OCI-LY7 (cell line): ENCODE measurements around the gene ZNF536.

ENCODE experiments used
- EZH2phosphoT487 ChIP-seq: fragments of 200-600 bp; sonication (generic); IDR thresholded peaks from 2 replicates; pipeline ENCODE4 v1.6.1; 2018; ENCODE audit warnings: low read depth, borderline replicate concordance, mild to moderate bottlenecking, mixed run types, antibody characterized with exemption, low read length, moderate library complexity, mixed read lengths
- TF ChIP-seq, protein P1 (sequence below): fragments of 200-600 bp; sonication (generic); conservative IDR thresholded peaks from 2 replicates; pipeline ENCODE4 v1.5.1; 2014; ENCODE audit warnings: mild to moderate bottlenecking, antibody characterized with exemption, low read length, moderate library complexity, mixed read lengths

DNA sequence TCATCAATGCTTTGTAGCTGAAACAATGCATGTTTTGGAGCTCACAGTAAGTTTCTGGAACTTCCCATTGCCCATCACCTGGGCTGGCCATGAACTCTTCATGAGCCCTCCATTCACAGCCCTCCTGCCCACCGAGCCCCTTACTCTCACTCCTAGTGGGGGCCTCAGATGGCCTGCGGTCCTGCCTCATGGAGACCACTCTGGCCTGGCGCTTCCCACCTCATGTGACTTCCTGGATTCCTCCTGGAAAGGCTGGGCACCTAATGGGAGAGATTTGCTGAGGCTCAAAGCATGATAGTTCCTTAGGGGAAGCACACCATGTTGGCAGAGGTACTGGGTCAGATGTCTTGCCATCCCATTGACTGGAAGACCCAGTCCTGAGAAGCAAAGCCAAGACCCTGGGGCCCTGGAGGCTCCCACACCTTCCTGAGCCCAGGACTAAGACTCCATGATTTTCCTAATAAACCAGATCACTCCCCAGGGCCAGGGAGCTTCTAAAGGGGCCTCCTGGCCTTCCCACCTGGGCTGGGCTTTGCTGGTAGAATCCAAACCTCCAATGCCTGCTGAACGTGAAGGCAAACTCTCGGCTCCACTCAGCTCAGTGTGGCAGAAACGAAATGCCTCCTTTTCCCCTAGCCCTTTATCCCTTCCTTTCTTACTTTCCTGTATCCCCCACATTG, 49.4 kb upstream of the ZNF536 start:
- TF ChIP-seq, protein P1, sequence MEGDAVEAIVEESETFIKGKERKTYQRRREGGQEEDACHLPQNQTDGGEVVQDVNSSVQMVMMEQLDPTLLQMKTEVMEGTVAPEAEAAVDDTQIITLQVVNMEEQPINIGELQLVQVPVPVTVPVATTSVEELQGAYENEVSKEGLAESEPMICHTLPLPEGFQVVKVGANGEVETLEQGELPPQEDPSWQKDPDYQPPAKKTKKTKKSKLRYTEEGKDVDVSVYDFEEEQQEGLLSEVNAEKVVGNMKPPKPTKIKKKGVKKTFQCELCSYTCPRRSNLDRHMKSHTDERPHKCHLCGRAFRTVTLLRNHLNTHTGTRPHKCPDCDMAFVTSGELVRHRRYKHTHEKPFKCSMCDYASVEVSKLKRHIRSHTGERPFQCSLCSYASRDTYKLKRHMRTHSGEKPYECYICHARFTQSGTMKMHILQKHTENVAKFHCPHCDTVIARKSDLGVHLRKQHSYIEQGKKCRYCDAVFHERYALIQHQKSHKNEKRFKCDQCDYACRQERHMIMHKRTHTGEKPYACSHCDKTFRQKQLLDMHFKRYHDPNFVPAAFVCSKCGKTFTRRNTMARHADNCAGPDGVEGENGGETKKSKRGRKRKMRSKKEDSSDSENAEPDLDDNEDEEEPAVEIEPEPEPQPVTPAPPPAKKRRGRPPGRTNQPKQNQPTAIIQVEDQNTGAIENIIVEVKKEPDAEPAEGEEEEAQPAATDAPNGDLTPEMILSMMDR, result no peak
- TF ChIP-seq EZH2phosphoT487, result no peak
